ENCODE results near the gene PCLO. TPM values are rescaled to one million over a fixed set of nuclear protein-coding genes. Genes with fewer than 3 reads are reported as not detected.

The PCLO gene
- total RNA-seq, 2 experiments from 2014 or later: 0.35 to 1.4 TPM

DNA sequence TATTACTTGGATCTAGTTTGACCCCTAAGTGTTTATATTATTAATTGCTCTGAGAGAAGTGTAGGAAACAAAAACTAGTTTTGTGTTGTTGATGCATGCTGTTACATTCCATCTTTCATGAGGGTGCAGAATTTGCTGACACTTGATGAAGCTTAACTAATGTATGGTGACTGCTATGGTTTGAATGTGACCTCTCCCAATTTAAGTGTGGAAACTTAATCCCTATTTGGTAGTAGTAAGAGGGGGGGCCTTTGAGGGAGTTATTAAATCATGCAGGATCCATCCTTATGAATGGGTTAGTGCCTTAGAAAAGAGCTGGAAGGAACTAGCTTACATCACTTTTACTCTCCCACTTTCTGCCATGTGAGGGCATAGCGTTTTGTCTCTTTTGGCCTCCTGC, 142.5 kb downstream of the PCLO start:
- BruUV-seq (replicated peaks): no TSS peak
- intact Hi-C loops (cut with micrococcal nuclease; ENCODE audit: unreplicated experiment): no loop called here
- Histone ChIP-seq H4K20me1 (ENCODE audit: insufficient read depth, low read length) (no peaks in the 10 kb centered on the region), H3K79me2 (ENCODE audit: insufficient read depth, low read depth, low read length) (no peaks in the 10 kb centered on the region), H3K27ac (ENCODE audit: low read depth, low read length, poor library complexity, severe bottlenecking) (no peak overlapping the region), H3K36me3 (ENCODE audit: insufficient read depth, low read length) (no peaks in the 10 kb centered on the region), H3K9me3 (ENCODE audit: low read length) (no peaks in the 10 kb centered on the region), H3K9me2 (ENCODE audit: insufficient read depth, low read length) (no peaks in the 10 kb centered on the region), H3K4me3 (ENCODE audit: low read depth, low read length, poor library complexity, severe bottlenecking) (no peak overlapping the region), H2AFZ (ENCODE audit: low read length) (no peak overlapping the region), H3K4me2 (ENCODE audit: low read length) (no peak overlapping the region), H3K4me1 (ENCODE audit: insufficient read depth, low read length, poor library complexity, severe bottlenecking) (no peaks in the 10 kb centered on the region)
- ChIA-PET CTCF (ENCODE audit: unreplicated experiment) (no interaction called here), POLR2A (interaction anchor here (0.6 to 1.0 kb wide), 2 partner anchors 11 to 44 kb away, joined by 3 to 6 read pairs; no protein-coding TSS in a partner anchor)
- DNase-seq (ENCODE audit: low spot score): no peak
- TF ChIP-seq, protein P1, sequence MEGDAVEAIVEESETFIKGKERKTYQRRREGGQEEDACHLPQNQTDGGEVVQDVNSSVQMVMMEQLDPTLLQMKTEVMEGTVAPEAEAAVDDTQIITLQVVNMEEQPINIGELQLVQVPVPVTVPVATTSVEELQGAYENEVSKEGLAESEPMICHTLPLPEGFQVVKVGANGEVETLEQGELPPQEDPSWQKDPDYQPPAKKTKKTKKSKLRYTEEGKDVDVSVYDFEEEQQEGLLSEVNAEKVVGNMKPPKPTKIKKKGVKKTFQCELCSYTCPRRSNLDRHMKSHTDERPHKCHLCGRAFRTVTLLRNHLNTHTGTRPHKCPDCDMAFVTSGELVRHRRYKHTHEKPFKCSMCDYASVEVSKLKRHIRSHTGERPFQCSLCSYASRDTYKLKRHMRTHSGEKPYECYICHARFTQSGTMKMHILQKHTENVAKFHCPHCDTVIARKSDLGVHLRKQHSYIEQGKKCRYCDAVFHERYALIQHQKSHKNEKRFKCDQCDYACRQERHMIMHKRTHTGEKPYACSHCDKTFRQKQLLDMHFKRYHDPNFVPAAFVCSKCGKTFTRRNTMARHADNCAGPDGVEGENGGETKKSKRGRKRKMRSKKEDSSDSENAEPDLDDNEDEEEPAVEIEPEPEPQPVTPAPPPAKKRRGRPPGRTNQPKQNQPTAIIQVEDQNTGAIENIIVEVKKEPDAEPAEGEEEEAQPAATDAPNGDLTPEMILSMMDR (conservative IDR thresholded peaks at IDR 0.05; ENCODE audit: low read length): no peak
- TF ChIP-seq EZH2phosphoT487 (IDR thresholded peaks at IDR 0.05; ENCODE audit: borderline replicate concordance, low read depth, low read length): no peak

DNA sequence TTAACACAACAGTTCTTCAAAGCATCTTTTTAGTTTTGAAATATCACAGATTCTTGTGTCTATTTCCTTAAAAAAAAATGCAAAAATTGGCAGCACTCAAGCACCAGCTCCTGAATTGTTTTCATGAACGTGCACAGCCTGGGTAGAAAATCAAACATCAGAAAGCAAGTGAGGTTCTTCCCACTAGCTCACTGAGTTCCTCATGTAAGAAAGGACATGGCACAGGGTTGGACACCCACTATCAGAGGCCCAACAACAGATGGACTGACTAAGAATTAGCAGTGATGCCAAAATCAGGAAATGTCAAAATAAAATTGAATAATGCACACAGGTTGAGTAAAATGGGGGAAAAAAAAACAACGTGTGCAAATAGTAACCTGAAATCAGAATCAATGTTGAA, 146.8 kb downstream of the PCLO start:
- ChIA-PET POLR2A (interaction anchor here (1.0 kb wide), 1 partner anchor 8 kb away, joined by 3 read pairs; no protein-coding TSS in a partner anchor), CTCF (ENCODE audit: unreplicated experiment) (no interaction called here)
- no peaks in the 10 kb centered on the region for H3K9me3 ChIP-seq (ENCODE audit: low read length)
- H3K27ac ChIP-seq (ENCODE audit: low read depth, low read length, poor library complexity, severe bottlenecking): no peak overlapping the region
- no peak for TF ChIP-seq EZH2phosphoT487 (IDR thresholded peaks at IDR 0.05; ENCODE audit: borderline replicate concordance, low read depth, low read length)
- TF ChIP-seq, protein P1 (conservative IDR thresholded peaks at IDR 0.05; ENCODE audit: low read length): no peak
- H3K4me3 ChIP-seq (ENCODE audit: low read depth, low read length, poor library complexity, severe bottlenecking): no peak overlapping the region
- no peaks in the 10 kb centered on the region for H4K20me1 ChIP-seq (ENCODE audit: insufficient read depth, low read length)
- intact Hi-C loops (cut with micrococcal nuclease; ENCODE audit: unreplicated experiment): no loop called here
- no peak overlapping the region for H3K4me2 ChIP-seq (ENCODE audit: low read length)
- H3K9me2 ChIP-seq (ENCODE audit: insufficient read depth, low read length): no peaks in the 10 kb centered on the region
- DNase-seq (ENCODE audit: low spot score): no peak
- H2AFZ ChIP-seq (ENCODE audit: low read length): no peak overlapping the region
- no peaks in the 10 kb centered on the region for H3K79me2 ChIP-seq (ENCODE audit: insufficient read depth, low read depth, low read length)
- BruUV-seq (replicated peaks): no TSS peak
- H3K36me3 ChIP-seq (ENCODE audit: insufficient read depth, low read length): no peaks in the 10 kb centered on the region
- H3K4me1 ChIP-seq (ENCODE audit: insufficient read depth, low read length, poor library complexity, severe bottlenecking): no peaks in the 10 kb centered on the region

DNA sequence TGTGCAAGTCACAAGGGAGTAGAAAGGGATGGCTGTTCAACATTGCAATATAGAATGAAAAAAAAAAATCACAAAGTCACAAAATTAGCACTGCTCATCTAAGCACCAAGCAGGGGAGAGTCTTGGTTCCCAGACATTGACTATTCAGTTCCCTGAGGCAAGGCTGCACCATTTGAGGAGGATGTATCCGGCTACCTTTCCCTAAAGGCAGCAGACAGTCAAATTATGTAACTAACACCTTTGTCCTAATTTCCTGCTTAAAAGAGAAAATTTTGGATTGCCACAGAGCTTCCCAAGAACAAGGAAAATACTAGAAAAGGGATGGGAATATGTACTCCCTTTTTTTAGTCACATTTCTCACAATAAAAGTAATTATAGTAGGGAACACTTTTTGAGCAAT, 148.1 kb downstream of the PCLO start:
- ChIA-PET CTCF (ENCODE audit: unreplicated experiment) (no interaction called here), POLR2A (no interaction called here)
- no peak for DNase-seq (ENCODE audit: low spot score)
- Histone ChIP-seq H3K9me3 (ENCODE audit: low read length) (no peaks in the 10 kb centered on the region), H3K36me3 (ENCODE audit: insufficient read depth, low read length) (no peaks in the 10 kb centered on the region), H3K4me2 (ENCODE audit: low read length) (no peak overlapping the region), H3K9me2 (ENCODE audit: insufficient read depth, low read length) (no peaks in the 10 kb centered on the region), H2AFZ (ENCODE audit: low read length) (no peak overlapping the region), H3K4me1 (ENCODE audit: insufficient read depth, low read length, poor library complexity, severe bottlenecking) (no peaks in the 10 kb centered on the region), H4K20me1 (ENCODE audit: insufficient read depth, low read length) (no peaks in the 10 kb centered on the region), H3K27ac (ENCODE audit: low read depth, low read length, poor library complexity, severe bottlenecking) (no peak overlapping the region), H3K79me2 (ENCODE audit: insufficient read depth, low read depth, low read length) (no peaks in the 10 kb centered on the region), H3K4me3 (ENCODE audit: low read depth, low read length, poor library complexity, severe bottlenecking) (no peak overlapping the region)
- intact Hi-C loops (cut with micrococcal nuclease; ENCODE audit: unreplicated experiment): loop anchor here (5.0 kb wide), 1 partner anchor 1617 kb away; no protein-coding TSS in a partner anchor
- TF ChIP-seq EZH2phosphoT487 (IDR thresholded peaks at IDR 0.05; ENCODE audit: borderline replicate concordance, low read depth, low read length): no peak
- TF ChIP-seq, protein P1 (conservative IDR thresholded peaks at IDR 0.05; ENCODE audit: low read length): no peak
- BruUV-seq (replicated peaks): no TSS peak
